ENCODE measurements around the gene SLC25A13.

DNA sequence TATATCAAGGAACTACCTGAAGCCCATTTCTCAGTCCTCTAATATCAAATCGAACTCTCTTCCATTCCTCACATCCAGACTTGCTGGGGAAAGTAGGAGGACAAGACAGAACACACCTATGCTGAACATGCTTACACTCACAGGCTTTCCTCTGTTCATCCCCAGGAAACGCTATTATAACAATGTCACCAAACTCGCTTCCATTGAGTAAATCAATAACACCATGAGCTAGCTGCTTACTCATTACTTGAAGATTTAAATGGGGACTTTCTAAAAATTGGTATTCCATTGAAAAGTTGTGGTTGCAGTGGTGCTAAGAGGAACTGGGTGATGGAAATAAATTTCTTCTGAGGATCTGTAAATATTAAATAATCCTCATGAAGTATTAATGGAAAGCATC, 88.8 kb downstream of the SLC25A13 start:
- TF ChIP-seq, protein P1, sequence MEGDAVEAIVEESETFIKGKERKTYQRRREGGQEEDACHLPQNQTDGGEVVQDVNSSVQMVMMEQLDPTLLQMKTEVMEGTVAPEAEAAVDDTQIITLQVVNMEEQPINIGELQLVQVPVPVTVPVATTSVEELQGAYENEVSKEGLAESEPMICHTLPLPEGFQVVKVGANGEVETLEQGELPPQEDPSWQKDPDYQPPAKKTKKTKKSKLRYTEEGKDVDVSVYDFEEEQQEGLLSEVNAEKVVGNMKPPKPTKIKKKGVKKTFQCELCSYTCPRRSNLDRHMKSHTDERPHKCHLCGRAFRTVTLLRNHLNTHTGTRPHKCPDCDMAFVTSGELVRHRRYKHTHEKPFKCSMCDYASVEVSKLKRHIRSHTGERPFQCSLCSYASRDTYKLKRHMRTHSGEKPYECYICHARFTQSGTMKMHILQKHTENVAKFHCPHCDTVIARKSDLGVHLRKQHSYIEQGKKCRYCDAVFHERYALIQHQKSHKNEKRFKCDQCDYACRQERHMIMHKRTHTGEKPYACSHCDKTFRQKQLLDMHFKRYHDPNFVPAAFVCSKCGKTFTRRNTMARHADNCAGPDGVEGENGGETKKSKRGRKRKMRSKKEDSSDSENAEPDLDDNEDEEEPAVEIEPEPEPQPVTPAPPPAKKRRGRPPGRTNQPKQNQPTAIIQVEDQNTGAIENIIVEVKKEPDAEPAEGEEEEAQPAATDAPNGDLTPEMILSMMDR (IDR thresholded peaks at IDR 0.05 in 4 of 5, conservative IDR thresholded peaks at IDR 0.05 in 1 of 5): no peak
- no peak for TF ChIP-seq POLR2A (IDR thresholded peaks at IDR 0.05)
